DND-41 (cell line): ENCODE measurements around the gene KBTBD13.

Experiments
- ATAC-seq: fragments of 200-7000 bp; cut with Tn5 transposase; 3 replicates; pipeline ENCODE4 v1.9.1; 2021; ENCODE audit warnings: low read depth; ENCODE audit not compliant: insufficient read depth
- DNase-seq: peaks from one replicate; pipeline ENCODE4 v3.0.0-alpha.2; 2020
- H2AFZ ChIP-seq: 2 replicates; pipeline ENCODE4 v1.6.0; 2012; ENCODE audit warnings: low read depth, low read length
- H3K27ac ChIP-seq: 2 replicates; pipeline ENCODE4 v1.5.1; 2012; ENCODE audit warnings: low read length, inconsistent platforms
- H3K27me3 ChIP-seq: fragments of 200-600 bp; sonication (generic); 2 replicates; pipeline ENCODE4 v1.6.0; 2012; ENCODE audit warnings: low read length, mild to moderate bottlenecking, inconsistent platforms; ENCODE audit not compliant: insufficient read depth, poor library complexity
- H3K36me3 ChIP-seq: 2 replicates; pipeline ENCODE4 v1.5.1; 2012; ENCODE audit warnings: low read length, inconsistent platforms; ENCODE audit not compliant: insufficient read depth
- H3K4me1 ChIP-seq: 2 replicates; pipeline ENCODE4 v1.5.1; 2012; ENCODE audit warnings: mild to moderate bottlenecking, low read length; ENCODE audit not compliant: insufficient read depth
- H3K4me2 ChIP-seq: 2 replicates; pipeline ENCODE4 v1.6.0; 2012; ENCODE audit warnings: mild to moderate bottlenecking, moderate library complexity, low read length, inconsistent platforms; ENCODE audit not compliant: insufficient read depth
- H3K4me3 ChIP-seq, 2 experiments: fragments of 200-600 bp in 1 of 2; shearing (Covaris generic) in 1 of 2; 2 replicates each; pipeline ENCODE4 v1.5.1; 2012 to 2016; ENCODE audit warnings: inconsistent platforms in 2 of 2, low read length in 2 of 2, mild to moderate bottlenecking in 2 of 2, low read depth in 1 of 2, moderate library complexity in 1 of 2
- H3K79me2 ChIP-seq: 2 replicates; pipeline ENCODE4 v1.6.0; 2012; ENCODE audit warnings: low read length, inconsistent platforms; ENCODE audit not compliant: insufficient read depth
- H3K9ac ChIP-seq: 2 replicates; pipeline ENCODE4 v1.6.0; 2012; ENCODE audit warnings: low read depth, mild to moderate bottlenecking, inconsistent platforms, low read length, moderate library complexity
- H3K9me3 ChIP-seq: 2 replicates; pipeline ENCODE4 v1.5.1; 2012; ENCODE audit warnings: low read length, moderate library complexity, mild to moderate bottlenecking, inconsistent platforms; ENCODE audit not compliant: insufficient read depth, severe bottlenecking
- H4K20me1 ChIP-seq: 2 replicates; pipeline ENCODE4 v1.6.0; 2012; ENCODE audit warnings: low read length; ENCODE audit not compliant: insufficient read depth
- CTCF ChIP-seq: IDR thresholded peaks from 2 replicates; pipeline ENCODE4 v1.5.1; 2012; ENCODE audit warnings: borderline replicate concordance, low read length, moderate library complexity, mild to moderate bottlenecking; ENCODE audit not compliant: poor library complexity, severe bottlenecking; ENCODE audit errors: extremely low read depth
- EZH2 ChIP-seq: IDR thresholded peaks from 3 replicates; pipeline ENCODE4 v1.6.1; 2012; ENCODE audit warnings: borderline replicate concordance, low read depth, mild to moderate bottlenecking, moderate library complexity, low read length, inconsistent platforms; ENCODE audit not compliant: severe bottlenecking

Gene KBTBD13

GRCh38 chr15:65085990-65086679, 9.6 kb downstream of the KBTBD13 start:
- Histone ChIP-seq H3K9ac (no peak overlapping the region), H3K27ac (no peak overlapping the region), H2AFZ (no peak overlapping the region), H3K4me3 (no peak overlapping the region), H3K4me1 (peaks cover 15% of the 10 kb centered on the region), H4K20me1 (no peaks in the 10 kb centered on the region), H3K79me2 (no peaks in the 10 kb centered on the region), H3K9me3 (no peaks in the 10 kb centered on the region), H3K36me3 (no peaks in the 10 kb centered on the region), H3K4me2 (no peak overlapping the region), H3K27me3 (peaks cover 4% of the 10 kb centered on the region)
- no peak for TF ChIP-seq EZH2
- peak; percentile 44 for TF ChIP-seq CTCF
- DNase-seq (peak; percentile 28), ATAC-seq (0 out of 3 replicates have a peak, but pooled peaks have one; percentile 23)

DNA sequence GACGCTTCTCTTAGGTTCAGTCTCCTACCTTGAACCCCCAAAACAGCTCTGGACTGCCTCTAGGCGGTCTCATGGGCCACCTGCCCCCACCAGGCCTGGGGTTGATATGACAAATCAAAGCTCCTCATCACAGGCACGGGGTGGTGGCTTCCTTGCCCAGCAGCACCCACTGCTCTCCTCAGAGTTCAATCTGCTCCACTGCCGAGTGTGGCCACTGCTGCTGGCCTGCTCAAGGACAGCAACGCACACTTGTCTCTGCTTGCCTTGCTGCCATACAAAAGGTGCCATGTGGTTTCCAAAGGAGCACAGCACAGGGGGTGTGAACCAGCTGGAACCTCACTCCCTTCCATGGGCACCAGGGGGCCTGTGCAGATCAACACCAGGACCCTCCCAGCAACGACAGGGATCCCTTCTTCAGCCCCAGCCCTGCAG, 10.2 kb downstream of the KBTBD13 start:
- Histone ChIP-seq H3K36me3 (no peaks in the 10 kb centered on the region), H4K20me1 (no peaks in the 10 kb centered on the region), H3K79me2 (no peaks in the 10 kb centered on the region), H3K27ac (no peak overlapping the region), H3K4me2 (no peak overlapping the region), H3K4me3 (no peak overlapping the region), H2AFZ (no peak overlapping the region), H3K9ac (no peak overlapping the region), H3K4me1 (peaks cover 15% of the 10 kb centered on the region), H3K27me3 (peaks cover 4% of the 10 kb centered on the region), H3K9me3 (no peaks in the 10 kb centered on the region)
- peak; percentile 37; the same call in 1 of the 3 replicates for ATAC-seq
- DNase-seq, result peak; percentile 29
- no peak for TF ChIP-seq EZH2
- peak; percentile 48 for TF ChIP-seq CTCF

DNA sequence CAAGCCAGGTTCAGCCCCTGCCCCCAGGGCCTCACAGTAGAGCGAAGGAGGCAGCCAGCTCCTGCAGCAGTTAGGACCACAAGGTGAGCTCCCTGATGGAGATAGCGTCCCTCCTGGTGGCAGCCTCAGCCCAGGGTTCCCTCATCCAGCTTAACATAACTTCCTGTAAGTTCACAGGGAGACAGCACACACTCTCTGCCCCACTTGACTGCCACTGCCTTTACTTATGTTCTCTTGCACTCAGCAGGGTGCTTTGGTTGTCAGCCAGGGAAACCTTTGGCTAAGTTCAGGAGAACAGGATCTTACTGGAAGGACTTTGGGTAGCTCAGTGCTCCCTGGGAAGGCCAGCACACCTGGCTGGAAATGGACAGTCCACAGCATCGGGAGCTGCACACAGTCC, 10.9 kb downstream of the KBTBD13 start:
- Histone ChIP-seq H3K27ac (no peak overlapping the region), H3K4me3 (no peak overlapping the region), H2AFZ (no peak overlapping the region), H3K27me3 (peaks cover 4% of the 10 kb centered on the region), H3K9ac (no peak overlapping the region), H3K4me1 (peaks cover 8% of the 10 kb centered on the region), H3K36me3 (no peaks in the 10 kb centered on the region), H3K4me2 (no peak overlapping the region), H4K20me1 (no peaks in the 10 kb centered on the region), H3K79me2 (no peaks in the 10 kb centered on the region), H3K9me3 (no peaks in the 10 kb centered on the region)
- no peak for TF ChIP-seq EZH2
- no peak for TF ChIP-seq CTCF
- DNase-seq (no peak), ATAC-seq (no peak)
